ENCODE results near the gene SLC13A1. TPM values are rescaled to one million over a fixed set of nuclear protein-coding genes. Genes with fewer than 3 reads are reported as not detected.

Gene SLC13A1
- total and polyA plus RNA-seq, 10 donors, result not detected

GRCh38 chr7:123191132-123191531 lies 8.6 kb downstream of the SLC13A1 start:
- WGBS, 5 donors, result 67 to 81% (median 74%) methylated on average over 1 of the region's 1 CpG
- peaks cover 0 to 6% (median 0%) of the 10 kb centered on the region in 8 donors for H3K9me3 ChIP-seq
- no peak overlapping the region for H3K27ac ChIP-seq
- intact Hi-C loops (cut with DNase I; ENCODE audit: low total_unique reads), result no loop called here
- no peaks in the 10 kb centered on the region for H3K4me1 ChIP-seq
- TF ChIP-seq POLR2A (IDR thresholded peaks at IDR 0.05) (no peak), POLR2AphosphoS5 (IDR thresholded peaks at IDR 0.05) (no peak), CTCF (IDR thresholded peaks at IDR 0.05 in 8 of 11, conservative IDR thresholded peaks at IDR 0.05 in 3 of 11) (no peak)
- no peak for DNase-seq
- H3K27me3 ChIP-seq (replicated peaks in 1 of 7), result no peaks in the 10 kb centered on the region
- no peaks in the 10 kb centered on the region for H3K36me3 ChIP-seq
- H3K4me3 ChIP-seq, result no peak overlapping the region

GRCh38 chr7:123190109-123190831 lies 9.5 kb downstream of the SLC13A1 start:
- Histone ChIP-seq H3K4me1 (no peaks in the 10 kb centered on the region), H3K27me3 (replicated peaks in 1 of 7) (no peaks in the 10 kb centered on the region), H3K36me3 (no peaks in the 10 kb centered on the region), H3K4me3 (no peak overlapping the region), H3K9me3 (peaks cover 0 to 13% (median 3%) of the 10 kb centered on the region in 8 donors), H3K27ac (no peak overlapping the region)
- intact Hi-C loops (cut with DNase I; ENCODE audit: low total_unique reads), result no loop called here
- 48 to 63% (median 58%) methylated on average over 2 of the region's 2 CpGs for WGBS, 5 donors
- TF ChIP-seq POLR2AphosphoS5 (IDR thresholded peaks at IDR 0.05) (no peak), POLR2A (IDR thresholded peaks at IDR 0.05) (no peak), CTCF (IDR thresholded peaks at IDR 0.05 in 8 of 11, conservative IDR thresholded peaks at IDR 0.05 in 3 of 11) (no peak)
- DNase-seq, result no peak

GRCh38 chr7:123185756-123186155 lies 14.0 kb downstream of the SLC13A1 start:
- Histone ChIP-seq H3K9me3 (peaks cover 0 to 18% (median 3%) of the 10 kb centered on the region in 8 donors), H3K4me3 (no peak overlapping the region), H3K27ac (no peak overlapping the region), H3K27me3 (replicated peaks in 1 of 7) (no peaks in the 10 kb centered on the region), H3K36me3 (no peaks in the 10 kb centered on the region), H3K4me1 (no peaks in the 10 kb centered on the region)
- no peak for DNase-seq
- no peak for TF ChIP-seq CTCF (IDR thresholded peaks at IDR 0.05 in 8 of 11, conservative IDR thresholded peaks at IDR 0.05 in 3 of 11)
- intact Hi-C loops (cut with DNase I; ENCODE audit: low total_unique reads), result no loop called here
- WGBS, 5 donors, result 33 to 44% (median 43%) methylated on average over 3 of the region's 3 CpGs

GRCh38 chr7:123184271-123184670 lies 15.5 kb downstream of the SLC13A1 start:
- TF ChIP-seq POLR2A (IDR thresholded peaks at IDR 0.05) (no peak), CTCF (IDR thresholded peaks at IDR 0.05 in 8 of 11, conservative IDR thresholded peaks at IDR 0.05 in 3 of 11) (no peak), POLR2AphosphoS5 (IDR thresholded peaks at IDR 0.05) (no peak)
- no peaks in the 10 kb centered on the region for H3K36me3 ChIP-seq
- no peak for DNase-seq

More at GRCh38 chr7:123184271-123184670, 15.5 kb downstream of the SLC13A1 start:
- intact Hi-C loops (cut with DNase I; ENCODE audit: low total_unique reads), result no loop called here
- Histone ChIP-seq H3K27ac (no peak overlapping the region), H3K9me3 (peaks cover 0 to 18% (median 3%) of the 10 kb centered on the region in 8 donors), H3K27me3 (replicated peaks in 1 of 7) (no peaks in the 10 kb centered on the region), H3K4me1 (no peaks in the 10 kb centered on the region), H3K4me3 (no peak overlapping the region)

Data from spleen (tissue), 11 donors.